Endothelial cell of umbilical vein (primary cell): ENCODE results near the gene RNF125.

Experiments
- EZH2 ChIP-seq: IDR thresholded peaks from 2 replicates; pipeline ENCODE4 v1.6.1; 2012; ENCODE audit warnings: borderline replicate concordance, low read depth, mild to moderate bottlenecking, moderate library complexity, low read length, inconsistent platforms; ENCODE audit not compliant: severe bottlenecking
- GATA2 ChIP-seq: IDR thresholded peaks from 2 replicates; pipeline ENCODE4 v1.7.0; 2011; ENCODE audit warnings: low read depth, mild to moderate bottlenecking, moderate library complexity, mixed read lengths, low read length; ENCODE audit not compliant: insufficient read length, insufficient read depth
- POLR2A ChIP-seq: IDR thresholded peaks from 2 replicates; pipeline ENCODE4 v1.6.1; 2012; ENCODE audit warnings: low read depth, mild to moderate bottlenecking, control low read depth, low read length
- POLR2AphosphoS5 ChIP-seq: IDR thresholded peaks from 2 replicates; pipeline ENCODE4 v1.6.1; 2012; ENCODE audit warnings: low read depth, mild to moderate bottlenecking, control low read depth, low read length, moderate library complexity; ENCODE audit not compliant: insufficient read depth
- TF ChIP-seq, protein P1 (sequence below), 2 donors: IDR thresholded peaks; 1 replicate in 1 of 2; 2 replicates in 1 of 2; pipeline ENCODE4 v1.5.1; 2011; ENCODE audit warnings: low read length in 2 of 2, mild to moderate bottlenecking in 2 of 2, moderate library complexity in 2 of 2, control low read depth in 1 of 2, inconsistent platforms in 1 of 2, low read depth in 1 of 2; ENCODE audit not compliant: insufficient read depth in 1 of 2; ENCODE audit errors: extremely low read depth in 1 of 2
- TF ChIP-seq, protein P2 (sequence below): IDR thresholded peaks from 2 replicates; pipeline ENCODE4 v1.6.1; 2011; ENCODE audit not compliant: insufficient read depth, insufficient read length

DNA sequence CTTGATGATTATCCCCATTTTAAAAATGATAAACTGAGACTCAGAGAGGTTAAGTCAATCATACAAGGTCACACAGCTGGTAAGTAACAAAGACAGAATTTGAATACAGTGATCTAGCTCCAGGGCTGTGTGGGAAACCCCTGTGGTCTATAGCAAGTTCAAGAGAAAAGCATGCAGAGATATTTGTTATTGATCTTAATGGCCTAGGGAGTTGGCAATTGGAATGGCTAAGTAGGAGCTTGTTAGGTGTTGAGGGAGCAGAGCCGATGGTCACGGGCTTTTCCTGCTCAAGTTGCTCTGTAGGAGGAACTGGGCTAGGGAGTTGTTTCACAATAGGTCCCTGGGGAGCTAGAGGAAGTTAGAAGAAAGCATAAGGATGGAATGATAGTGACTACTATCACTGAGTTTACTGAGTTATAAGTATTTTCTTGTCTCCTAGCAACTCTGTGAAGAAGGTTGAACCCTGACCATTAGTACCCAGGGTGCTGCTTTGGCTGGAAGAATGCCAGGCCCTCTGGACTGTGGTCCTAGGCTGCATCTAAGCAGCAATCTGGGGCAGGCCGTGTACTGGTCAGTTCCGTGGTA, 30.0 kb downstream of the RNF125 start:
- TF ChIP-seq, protein P1, sequence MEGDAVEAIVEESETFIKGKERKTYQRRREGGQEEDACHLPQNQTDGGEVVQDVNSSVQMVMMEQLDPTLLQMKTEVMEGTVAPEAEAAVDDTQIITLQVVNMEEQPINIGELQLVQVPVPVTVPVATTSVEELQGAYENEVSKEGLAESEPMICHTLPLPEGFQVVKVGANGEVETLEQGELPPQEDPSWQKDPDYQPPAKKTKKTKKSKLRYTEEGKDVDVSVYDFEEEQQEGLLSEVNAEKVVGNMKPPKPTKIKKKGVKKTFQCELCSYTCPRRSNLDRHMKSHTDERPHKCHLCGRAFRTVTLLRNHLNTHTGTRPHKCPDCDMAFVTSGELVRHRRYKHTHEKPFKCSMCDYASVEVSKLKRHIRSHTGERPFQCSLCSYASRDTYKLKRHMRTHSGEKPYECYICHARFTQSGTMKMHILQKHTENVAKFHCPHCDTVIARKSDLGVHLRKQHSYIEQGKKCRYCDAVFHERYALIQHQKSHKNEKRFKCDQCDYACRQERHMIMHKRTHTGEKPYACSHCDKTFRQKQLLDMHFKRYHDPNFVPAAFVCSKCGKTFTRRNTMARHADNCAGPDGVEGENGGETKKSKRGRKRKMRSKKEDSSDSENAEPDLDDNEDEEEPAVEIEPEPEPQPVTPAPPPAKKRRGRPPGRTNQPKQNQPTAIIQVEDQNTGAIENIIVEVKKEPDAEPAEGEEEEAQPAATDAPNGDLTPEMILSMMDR (IDR thresholded peaks at IDR 0.05; ENCODE audit: extremely low read depth in 1 of 2, insufficient read depth in 1 of 2, low read depth in 1 of 2, low read length in 2 of 2) = no peak
- no peak for TF ChIP-seq POLR2AphosphoS5
- TF ChIP-seq EZH2 = no peak
- TF ChIP-seq POLR2A = no peak
- no peak for TF ChIP-seq GATA2
- TF ChIP-seq, protein P2, sequence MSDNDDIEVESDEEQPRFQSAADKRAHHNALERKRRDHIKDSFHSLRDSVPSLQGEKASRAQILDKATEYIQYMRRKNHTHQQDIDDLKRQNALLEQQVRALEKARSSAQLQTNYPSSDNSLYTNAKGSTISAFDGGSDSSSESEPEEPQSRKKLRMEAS = no peak
